ENCODE data around the gene SARDH. TPM values are rescaled to one million over a fixed set of nuclear protein-coding genes. Genes with fewer than 3 reads are reported as not detected.

Gene SARDH
- total and polyA plus RNA-seq, 2 donors (not counting 3 experiments of a cell fraction or from before 2014, with no cell fraction given) = 0.19 to 0.44 TPM

- POLR2A ChIA-PET = no interaction called here
- no peaks in the 10 kb centered on the region for H3K9me3 ChIP-seq (replicated peaks; ENCODE audit: control insufficient read depth, insufficient read depth, low read length)
- dilution Hi-C loops (cut with MboI; ENCODE audit: extremely low pct_ligation_motif_present, low sequenced_read_pairs) = no loop called here
Observed at GRCh38 chr9:133638076-133638475, 100.1 kb downstream of the SARDH start.

More at GRCh38 chr9:133638076-133638475, 100.1 kb downstream of the SARDH start:
- BruUV-seq (replicated peaks) = no TSS peak
- no peak overlapping the region for H3K9ac ChIP-seq (replicated peaks; ENCODE audit: extremely low read depth, insufficient read depth, low read length)
- H3K9me1 ChIP-seq (replicated peaks; ENCODE audit: control insufficient read depth, extremely low read depth, insufficient read depth, low read length) = no peaks in the 10 kb centered on the region
- no peak overlapping the region for H2AFZ ChIP-seq (ENCODE audit: low read depth, low read length)
- CTCF ChIA-PET = no interaction called here
- no peaks in the 10 kb centered on the region for H3K27me3 ChIP-seq (ENCODE audit: control insufficient read depth in 2 of 2, insufficient read depth in 2 of 2, low read length in 2 of 2)
- H3K36me3 ChIP-seq (ENCODE audit: control insufficient read depth in 2 of 2, extremely low read depth in 1 of 2, insufficient read depth in 2 of 2, low read length in 2 of 2) = no peaks in the 10 kb centered on the region
- H3K27ac ChIP-seq (ENCODE audit: insufficient read depth, low read depth, low read length) = no peak overlapping the region
- H3K4me2 ChIP-seq (ENCODE audit: insufficient read depth, low read length) = no peak overlapping the region
- intact Hi-C loops (cut with micrococcal nuclease) = no loop called here
- no peaks in the 10 kb centered on the region for H4K20me1 ChIP-seq (replicated peaks; ENCODE audit: control insufficient read depth, extremely low read depth, insufficient read depth, low read length)
- no peaks in the 10 kb centered on the region for H3K4me1 ChIP-seq (ENCODE audit: control insufficient read depth, extremely low read depth, insufficient read depth, low read length)
- no peak overlapping the region for H3K4me3 ChIP-seq (replicated peaks in 1 of 3; ENCODE audit: insufficient read depth in 1 of 3, low read depth in 1 of 3, low read length in 3 of 3)
- H3K79me2 ChIP-seq (ENCODE audit: control insufficient read depth, insufficient read depth, low read length) = no peaks in the 10 kb centered on the region
- FAIRE-seq (no peak), DNase-seq (ENCODE audit: low read depth, low spot score) (no peak)
- TF ChIP-seq FOS (IDR thresholded peaks at IDR 0.05; ENCODE audit: borderline replicate concordance, insufficient read depth, low read length) (no peak), POLR2AphosphoS5 (IDR thresholded peaks at IDR 0.05; ENCODE audit: insufficient read depth, low read depth, low read length) (no peak), EZH2 (IDR thresholded peaks at IDR 0.05; ENCODE audit: borderline replicate concordance, low read depth, low read length, severe bottlenecking) (no peak), GATA2 (IDR thresholded peaks at IDR 0.05; ENCODE audit: insufficient read depth, insufficient read length, low read depth, low read length) (no peak), MYC (IDR thresholded peaks at IDR 0.05; ENCODE audit: low read depth, low read length) (no peak), POLR2A (IDR thresholded peaks at IDR 0.05; ENCODE audit: low read depth, low read length) (no peak), JUN (IDR thresholded peaks at IDR 0.05; ENCODE audit: borderline replicate concordance, insufficient read depth, insufficient read length, low read depth) (no peak), CTCF (IDR thresholded peaks at IDR 0.05; ENCODE audit: extremely low read depth in 1 of 2, insufficient read depth in 1 of 2, low read depth in 1 of 2, low read length in 2 of 2) (no peak), MAX (IDR thresholded peaks at IDR 0.05; ENCODE audit: insufficient read depth, insufficient read length) (no peak)
